Measurements from ENCODE around the gene SEC22C. TPM values are rescaled to one million over a fixed set of nuclear protein-coding genes. Genes with fewer than 3 reads are reported as not detected.

SEC22C gene
- total and polyA plus RNA-seq, 2 donors (not counting 1 experiment from before 2014, with no cell fraction given) = 19.2 to 44.8 TPM

GRCh38 chr3:42608581-42608980, 26.8 kb upstream of the SEC22C start:
- no peak overlapping the region for H3K4me3 ChIP-seq (ENCODE audit: control extremely low read depth in 1 of 5, extremely low read depth in 1 of 5, insufficient read depth in 1 of 5, low read depth in 2 of 5, low read length in 4 of 5)
- peaks cover 48% of the 10 kb centered on the region for H3K4me1 Mint-ChIP-seq
- TF ChIP-seq EZH2 (IDR thresholded peaks at IDR 0.05; ENCODE audit: borderline replicate concordance, insufficient read depth, low read depth, low read length, poor library complexity, severe bottlenecking) (no peak), CTCF (IDR thresholded peaks at IDR 0.05) (no peak)
- DNase-seq (no peak), ATAC-seq (ENCODE audit: low read depth) (no peak)
- 97% methylated on average over 3 of the region's 5 CpGs for WGBS (ENCODE audit: insufficient coverage)
- no peak overlapping the region for H3K27ac Mint-ChIP-seq
- no peak overlapping the region for H3K4me3 Mint-ChIP-seq
- intact Hi-C loops (cut with micrococcal nuclease) = no loop called here
- peaks cover 100% of the 10 kb centered on the region for H3K79me2 ChIP-seq (ENCODE audit: control insufficient read depth, insufficient read depth, low read length)
- ChIA-PET POLR2A (no interaction called here), CTCF (interaction anchor here (1.0 to 1.6 kb wide), 2 partner anchors 17 to 107 kb away, joined by 3 read pairs; no protein-coding TSS in a partner anchor)
- no peaks in the 10 kb centered on the region for H3K9me3 Mint-ChIP-seq (ENCODE audit: insufficient read depth)
- H3K9me3 ChIP-seq (ENCODE audit: control extremely low read depth in 1 of 3, control insufficient read depth in 2 of 3, insufficient read depth in 1 of 3, low read length in 2 of 3) = peaks cover 0 to 4% (median 3%) of the 10 kb centered on the region in 3 donors
- H3K27me3 ChIP-seq (replicated peaks in 1 of 4; ENCODE audit: control extremely low read depth in 1 of 4, control insufficient read depth in 3 of 4, insufficient read depth in 4 of 4, low read length in 3 of 4) = no peaks in the 10 kb centered on the region
- peaks cover 5 to 17% of the 10 kb centered on the region in 2 experiments for H3K36me3 ChIP-seq (replicated peaks in 1 of 2; ENCODE audit: control extremely low read depth in 1 of 2, control insufficient read depth in 1 of 2, extremely low read depth in 1 of 2, insufficient read depth in 2 of 2, low read length in 1 of 2)
- no peak overlapping the region for H3K9ac ChIP-seq (ENCODE audit: low read length)
- H3K4me1 ChIP-seq (ENCODE audit: control insufficient read depth in 2 of 2, insufficient read depth in 2 of 2, low read length in 2 of 2) = peaks cover 2 to 18% of the 10 kb centered on the region in 2 donors
- peaks cover 63% of the 10 kb centered on the region for H4K20me1 ChIP-seq (ENCODE audit: control insufficient read depth, insufficient read depth, low read length, poor library complexity, severe bottlenecking)
- H2AFZ ChIP-seq (ENCODE audit: insufficient read depth, low read depth, low read length, poor library complexity, severe bottlenecking) = no peak overlapping the region
- no peak overlapping the region for H3K4me2 ChIP-seq (replicated peaks; ENCODE audit: low read depth, low read length, poor library complexity, severe bottlenecking)
- no peak overlapping the region for H3K27ac ChIP-seq (ENCODE audit: low read length in 2 of 2)
- H3K27me3 Mint-ChIP-seq = no peaks in the 10 kb centered on the region

GRCh38 chr3:42605546-42606173, 23.9 kb upstream of the SEC22C start:
- peaks cover 100% of the 10 kb centered on the region for H3K79me2 ChIP-seq (ENCODE audit: control insufficient read depth, insufficient read depth, low read length)
- peaks cover 52% of the 10 kb centered on the region for H4K20me1 ChIP-seq (ENCODE audit: control insufficient read depth, insufficient read depth, low read length, poor library complexity, severe bottlenecking)
- no peak overlapping the region for H3K4me2 ChIP-seq (replicated peaks; ENCODE audit: low read depth, low read length, poor library complexity, severe bottlenecking)
- Mint-ChIP-seq H3K27ac (no peak overlapping the region), H3K27me3 (no peaks in the 10 kb centered on the region), H3K4me1 (peaks cover 37% of the 10 kb centered on the region), H3K9me3 (ENCODE audit: insufficient read depth) (no peaks in the 10 kb centered on the region), H3K4me3 (no peak overlapping the region)
- ChIA-PET CTCF (interaction anchor here (0.6 to 1.2 kb wide), 3 partner anchors 7 to 33 kb away, joined by 3 to 4 read pairs (median 3); no protein-coding TSS in a partner anchor), POLR2A (no interaction called here)
- no peak overlapping the region for H3K27ac ChIP-seq (ENCODE audit: low read length in 2 of 2)
- no peak for ATAC-seq (ENCODE audit: low read depth)
- TF ChIP-seq CTCF (IDR thresholded peaks at IDR 0.05) (no peak), EZH2 (IDR thresholded peaks at IDR 0.05; ENCODE audit: borderline replicate concordance, insufficient read depth, low read depth, low read length, poor library complexity, severe bottlenecking) (no peak)
- H3K27me3 ChIP-seq (replicated peaks in 1 of 4; ENCODE audit: control extremely low read depth in 1 of 4, control insufficient read depth in 3 of 4, insufficient read depth in 4 of 4, low read length in 3 of 4) = no peaks in the 10 kb centered on the region
- H3K4me1 ChIP-seq (ENCODE audit: control insufficient read depth in 2 of 2, insufficient read depth in 2 of 2, low read length in 2 of 2) = peaks cover 11 to 14% of the 10 kb centered on the region in 2 donors
- H3K36me3 ChIP-seq (replicated peaks in 1 of 2; ENCODE audit: control extremely low read depth in 1 of 2, control insufficient read depth in 1 of 2, extremely low read depth in 1 of 2, insufficient read depth in 2 of 2, low read length in 1 of 2) = peaks cover 5 to 17% of the 10 kb centered on the region in 2 experiments
- 100% methylated on average over 1 of the region's 5 CpGs for WGBS (ENCODE audit: insufficient coverage)
- H2AFZ ChIP-seq (ENCODE audit: insufficient read depth, low read depth, low read length, poor library complexity, severe bottlenecking) = no peak overlapping the region
- H3K9me3 ChIP-seq (ENCODE audit: control extremely low read depth in 1 of 3, control insufficient read depth in 2 of 3, insufficient read depth in 1 of 3, low read length in 2 of 3) = peaks cover 3 to 5% (median 4%) of the 10 kb centered on the region in 3 donors
- no peak overlapping the region for H3K9ac ChIP-seq (ENCODE audit: low read length)
- no peak overlapping the region for H3K4me3 ChIP-seq (ENCODE audit: control extremely low read depth in 1 of 5, extremely low read depth in 1 of 5, insufficient read depth in 1 of 5, low read depth in 2 of 5, low read length in 4 of 5)
- DNase-seq = no peak
- intact Hi-C loops (cut with micrococcal nuclease) = no loop called here

Measured in B cell (primary cell).